Omental fat pad (tissue), 4 donors: Measurements from ENCODE around the gene SRM. TPM values are rescaled to one million over a fixed set of nuclear protein-coding genes. Genes with fewer than 3 reads are reported as not detected.
A peak's percentile ranks its signal among the peaks of the same experiment; 100 is the strongest.
"Not testable (repeated sequence)": the region's sequence is repeated elsewhere in the genome, so short reads cannot be mapped to it uniquely, and the experiment has no call there.

Experiments
- ATAC-seq: fragments of 150-250 bp; one replicate; pipeline ENCODE4 v1.9.1; 2016; ENCODE audit warnings: mild to moderate bottlenecking, moderate library complexity; ENCODE audit not compliant: low FRiP score
- DNase-seq: peaks from one replicate; pipeline ENCODE4 v3.0.0-alpha.2; 2019; ENCODE audit warnings: low spot score
- CTCF ChIP-seq, 3 donors: fragments of 450-650 bp; IDR thresholded peaks; one replicate each; pipeline ENCODE4 v1.5.1; 2016 to 2017; ENCODE audit warnings: antibody characterized with exemption in 3 of 3, mild to moderate bottlenecking in 3 of 3, moderate library complexity in 2 of 3
- total RNA-seq, 4 donors: library from RNA; depleted of rRNA; stranded (reverse); fragments of >200 nt; gene quantifications; one replicate each; pipeline ENCODE4 v1.1.0, GENCODE V29; 2016

SRM gene
- total RNA-seq, 4 donors from 2014 or later = 37.5 to 143 (median 53.8) TPM

GRCh38 chr1:11044086-11044848, 15.6 kb downstream of the SRM start:
- no peak for DNase-seq
- TF ChIP-seq CTCF (IDR thresholded peaks at IDR 0.05) = no peak

GRCh38 chr1:11042995-11043874, 16.6 kb downstream of the SRM start:
- TF ChIP-seq CTCF (IDR thresholded peaks at IDR 0.05) = no peak
- ATAC-seq (no peak), DNase-seq (no peak)

More at GRCh38 chr1:11044086-11044848, 15.6 kb downstream of the SRM start:
- ATAC-seq = no peak

DNA sequence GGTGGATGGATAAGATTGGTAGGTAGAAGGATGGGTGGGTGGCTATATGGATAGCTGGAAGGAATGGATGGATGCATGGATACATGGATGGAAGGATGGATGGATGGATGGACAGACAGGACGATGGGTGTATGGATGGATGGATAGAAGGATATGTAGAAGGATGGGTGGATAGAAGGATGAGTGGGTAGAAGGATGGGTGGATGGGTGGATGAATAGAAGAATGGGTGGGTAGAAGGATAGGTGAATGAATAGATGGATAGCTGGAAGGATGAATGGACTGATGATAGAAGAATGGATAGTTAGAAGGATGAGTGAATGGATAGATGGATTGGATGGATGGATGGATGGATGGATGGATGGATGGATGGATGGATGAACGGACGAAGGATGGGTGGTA, 17.8 kb downstream of the SRM start:
- ATAC-seq (no peak), DNase-seq (no peak)
- TF ChIP-seq CTCF (IDR thresholded peaks at IDR 0.05) = no peak

DNA sequence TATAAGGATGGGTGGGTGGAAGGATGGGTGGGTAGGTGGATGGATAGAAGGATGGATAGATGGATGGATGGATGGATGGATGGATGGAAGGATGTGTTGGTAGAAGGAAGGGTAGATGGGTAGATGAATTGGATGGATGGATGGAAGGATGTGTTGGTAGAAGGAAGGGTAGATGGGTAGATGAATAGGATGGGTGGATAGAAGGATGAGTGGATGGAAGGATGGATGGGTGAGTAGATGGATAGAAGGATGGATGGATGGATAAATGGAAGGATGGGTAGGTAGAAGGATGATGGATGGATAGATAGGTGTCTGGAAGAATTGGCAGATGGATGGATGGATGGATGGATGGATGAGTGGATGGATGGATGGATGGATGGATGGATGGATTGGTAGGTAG, 18.8 kb downstream of the SRM start:
- DNase-seq (no peak), ATAC-seq (no peak)
- no peak for TF ChIP-seq CTCF (IDR thresholded peaks at IDR 0.05)

GRCh38 chr1:11040105-11040429, 19.8 kb downstream of the SRM start:
- DNase-seq = not testable (repeated sequence)

DNA sequence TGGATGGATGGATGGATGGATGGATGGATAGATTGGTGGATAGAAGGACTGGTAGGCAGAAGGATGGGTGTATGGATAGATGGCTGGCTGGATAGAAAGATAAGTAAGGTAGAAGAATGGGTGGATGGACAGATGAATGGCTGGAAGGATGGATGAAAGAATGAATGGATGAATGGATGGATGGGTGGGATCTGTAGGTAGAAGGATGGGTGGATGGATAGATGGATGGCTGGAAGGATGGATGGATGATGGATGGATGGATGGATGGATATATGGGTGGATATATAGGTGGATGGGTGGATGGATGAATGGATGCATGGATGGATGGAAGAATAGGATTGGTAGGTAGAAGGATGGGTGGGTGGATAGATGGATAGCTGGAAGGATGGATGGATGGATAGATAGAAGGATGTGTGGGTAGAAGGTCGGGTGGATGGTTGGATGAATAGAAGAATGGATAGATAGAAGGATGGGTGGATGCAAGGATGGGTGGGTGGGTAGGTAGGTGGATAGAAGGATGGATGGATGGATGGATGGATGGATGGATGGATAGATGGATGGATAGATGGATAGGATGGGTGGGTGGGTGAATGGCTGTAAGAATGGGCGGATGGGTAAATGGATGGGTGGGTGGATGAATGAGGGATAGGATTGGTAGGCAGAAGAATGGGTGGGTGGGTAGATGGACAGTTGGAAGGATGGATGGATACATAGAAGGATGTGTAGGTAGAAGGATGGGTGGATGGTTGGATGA, 20.3 kb downstream of the SRM start:
- no peak for DNase-seq
- no peak for ATAC-seq
- TF ChIP-seq CTCF (IDR thresholded peaks at IDR 0.05) = no peak

More at GRCh38 chr1:11040105-11040429, 19.8 kb downstream of the SRM start:
- ATAC-seq = not testable (repeated sequence)

- peak in 1 of 3 donors; percentile 43 for TF ChIP-seq CTCF (IDR thresholded peaks at IDR 0.05)
- peak; percentile 87 for ATAC-seq
- peak; percentile 94 for DNase-seq
Measured at GRCh38 chr1:11037740-11038182, 22.1 kb downstream of the SRM start.
